Measurements from ENCODE around the gene ERC2. TPM values are rescaled to one million over a fixed set of nuclear protein-coding genes. Genes with fewer than 3 reads are reported as not detected.

The ERC2 gene
- total and polyA plus RNA-seq, 2 donors (not counting 3 experiments of a cell fraction or from before 2014, with no cell fraction given) = 5.6 to 15.5 TPM

DNA sequence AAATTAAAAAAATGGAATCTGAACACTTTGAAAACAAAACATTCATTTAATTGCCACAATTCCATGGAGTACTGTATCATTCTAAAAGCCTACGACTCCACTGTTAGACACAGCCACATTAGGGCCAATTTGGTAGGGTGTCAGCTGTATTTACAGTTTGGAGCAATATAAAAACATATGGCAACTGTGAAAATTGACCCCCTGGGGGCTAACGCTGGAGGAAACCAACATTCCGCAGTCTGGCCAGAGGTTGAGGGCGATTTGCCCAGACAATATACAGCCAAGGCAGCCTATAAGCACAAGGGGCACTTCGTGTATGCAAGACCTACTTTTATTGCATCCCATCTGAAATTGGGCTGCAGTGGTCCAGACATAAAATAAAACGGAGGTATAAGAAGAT is 504.7 kb downstream of the ERC2 start:
- Histone ChIP-seq H3K9ac (replicated peaks; ENCODE audit: extremely low read depth, insufficient read depth, low read length) (no peak overlapping the region), H3K4me1 (ENCODE audit: control insufficient read depth, extremely low read depth, insufficient read depth, low read length) (no peaks in the 10 kb centered on the region), H3K4me2 (ENCODE audit: insufficient read depth, low read length) (no peak overlapping the region), H3K36me3 (ENCODE audit: control insufficient read depth in 2 of 2, extremely low read depth in 1 of 2, insufficient read depth in 2 of 2, low read length in 2 of 2) (no peaks in the 10 kb centered on the region), H3K9me3 (replicated peaks; ENCODE audit: control insufficient read depth, insufficient read depth, low read length) (no peaks in the 10 kb centered on the region), H3K9me1 (replicated peaks; ENCODE audit: control insufficient read depth, extremely low read depth, insufficient read depth, low read length) (no peaks in the 10 kb centered on the region), H2AFZ (ENCODE audit: low read depth, low read length) (no peak overlapping the region), H3K4me3 (replicated peaks in 1 of 3; ENCODE audit: insufficient read depth in 1 of 3, low read depth in 1 of 3, low read length in 3 of 3) (no peak overlapping the region), H3K27me3 (ENCODE audit: control insufficient read depth in 2 of 2, insufficient read depth in 2 of 2, low read length in 2 of 2) (no peaks in the 10 kb centered on the region), H3K27ac (ENCODE audit: insufficient read depth, low read depth, low read length) (no peak overlapping the region), H3K79me2 (ENCODE audit: control insufficient read depth, insufficient read depth, low read length) (no peaks in the 10 kb centered on the region), H4K20me1 (replicated peaks; ENCODE audit: control insufficient read depth, extremely low read depth, insufficient read depth, low read length) (no peaks in the 10 kb centered on the region)
- no TSS peak for BruUV-seq (replicated peaks)
- POLR2A ChIA-PET = no interaction called here
- TF ChIP-seq GATA2 (IDR thresholded peaks at IDR 0.05; ENCODE audit: insufficient read depth, insufficient read length, low read depth, low read length) = no peak
- TF ChIP-seq JUN (IDR thresholded peaks at IDR 0.05; ENCODE audit: borderline replicate concordance, insufficient read depth, insufficient read length, low read depth) = no peak
- TF ChIP-seq POLR2AphosphoS5 (IDR thresholded peaks at IDR 0.05; ENCODE audit: insufficient read depth, low read depth, low read length) = no peak
- TF ChIP-seq MAX (IDR thresholded peaks at IDR 0.05; ENCODE audit: insufficient read depth, insufficient read length) = no peak
- TF ChIP-seq MYC (IDR thresholded peaks at IDR 0.05; ENCODE audit: low read depth, low read length) = no peak
- no peak for TF ChIP-seq EZH2 (IDR thresholded peaks at IDR 0.05; ENCODE audit: borderline replicate concordance, low read depth, low read length, severe bottlenecking)
- TF ChIP-seq CTCF (IDR thresholded peaks at IDR 0.05; ENCODE audit: extremely low read depth in 1 of 2, insufficient read depth in 1 of 2, low read depth in 1 of 2, low read length in 2 of 2) = no peak
- no peak for TF ChIP-seq POLR2A (IDR thresholded peaks at IDR 0.05; ENCODE audit: low read depth, low read length)
- TF ChIP-seq FOS (IDR thresholded peaks at IDR 0.05; ENCODE audit: borderline replicate concordance, insufficient read depth, low read length) = no peak
- dilution Hi-C loops (cut with MboI; ENCODE audit: extremely low pct_ligation_motif_present, low sequenced_read_pairs) (no loop called here), intact Hi-C loops (cut with micrococcal nuclease) (no loop called here)
- no peak for DNase-seq (ENCODE audit: low read depth, low spot score)
- no peak for FAIRE-seq
- CTCF ChIA-PET = no interaction called here
